ENCODE data around the gene LGR5. TPM values are rescaled to one million over a fixed set of nuclear protein-coding genes. Genes with fewer than 3 reads are reported as not detected.
"Not testable (repeated sequence)": the region's sequence is repeated elsewhere in the genome, so short reads cannot be mapped to it uniquely, and the experiment has no call there.

LGR5 gene
- total RNA-seq, 4 donors from 2014 or later: 5.1 to 19.8 (median 17.6) TPM

- Histone ChIP-seq H3K4me1 (no peaks in the 10 kb centered on the region), H3K4me3 (no peak overlapping the region), H3K9me3 (no peaks in the 10 kb centered on the region), H3K27ac (no peak overlapping the region), H3K36me3 (no peaks in the 10 kb centered on the region), H3K27me3 (no peaks in the 10 kb centered on the region)
- DNase-seq: no peak
- TF ChIP-seq POLR2A (IDR thresholded peaks at IDR 0.05) (no peak), CTCF (IDR thresholded peaks at IDR 0.05) (no peak)
Measured at GRCh38 chr12:71477609-71478008, 38.0 kb downstream of the LGR5 start.

- TF ChIP-seq POLR2A (IDR thresholded peaks at IDR 0.05) (no peak), CTCF (IDR thresholded peaks at IDR 0.05) (no peak)
- Histone ChIP-seq H3K36me3 (no peaks in the 10 kb centered on the region), H3K27ac (no peak overlapping the region), H3K4me1 (no peaks in the 10 kb centered on the region), H3K27me3 (no peaks in the 10 kb centered on the region), H3K9me3 (no peaks in the 10 kb centered on the region), H3K4me3 (no peak overlapping the region)
- no peak for DNase-seq
Measured at GRCh38 chr12:71478270-71478669, 38.7 kb downstream of the LGR5 start.

GRCh38 chr12:71484272-71484905 is 44.8 kb downstream of the LGR5 start:
- no peaks in the 10 kb centered on the region for H3K9me3 ChIP-seq
- TF ChIP-seq POLR2A (IDR thresholded peaks at IDR 0.05): no peak
- no peak for TF ChIP-seq CTCF (IDR thresholded peaks at IDR 0.05)

GRCh38 chr12:71490844-71491243 is 51.2 kb downstream of the LGR5 start:
- not testable (repeated sequence) for H3K4me1 ChIP-seq, H3K27me3 ChIP-seq, DNase-seq, H3K9me3 ChIP-seq, H3K36me3 ChIP-seq, H3K27ac ChIP-seq, H3K4me3 ChIP-seq

More at GRCh38 chr12:71484272-71484905, 44.8 kb downstream of the LGR5 start:
- Histone ChIP-seq H3K27ac (no peak overlapping the region), H3K4me1 (no peaks in the 10 kb centered on the region), H3K27me3 (no peaks in the 10 kb centered on the region), H3K4me3 (no peak overlapping the region), H3K36me3 (no peaks in the 10 kb centered on the region)
- DNase-seq: no peak

GRCh38 chr12:71492604-71493003 is 53.0 kb downstream of the LGR5 start:
- no peaks in the 10 kb centered on the region for H3K36me3 ChIP-seq
- H3K9me3 ChIP-seq: peaks cover 0 to 8% (median 3%) of the 10 kb centered on the region in 4 donors
- TF ChIP-seq POLR2A (IDR thresholded peaks at IDR 0.05) (no peak), CTCF (IDR thresholded peaks at IDR 0.05) (no peak)
- no peaks in the 10 kb centered on the region for H3K4me1 ChIP-seq
- H3K27ac ChIP-seq: no peak overlapping the region
- H3K4me3 ChIP-seq: no peak overlapping the region
- no peaks in the 10 kb centered on the region for H3K27me3 ChIP-seq
- no peak for DNase-seq

GRCh38 chr12:71499834-71500233 is 60.2 kb downstream of the LGR5 start:
- DNase-seq: no peak
- TF ChIP-seq POLR2A (IDR thresholded peaks at IDR 0.05) (no peak), CTCF (IDR thresholded peaks at IDR 0.05) (no peak)
- H3K27ac ChIP-seq: no peak overlapping the region
- H3K4me3 ChIP-seq: no peak overlapping the region
- no peaks in the 10 kb centered on the region for H3K27me3 ChIP-seq
- H3K36me3 ChIP-seq: no peaks in the 10 kb centered on the region
- peaks cover 0 to 3% (median under 1%) of the 10 kb centered on the region in 4 donors for H3K9me3 ChIP-seq
- no peaks in the 10 kb centered on the region for H3K4me1 ChIP-seq

Measured in Peyer's patch (tissue), 4 donors.